Measurements from ENCODE around the gene PON1.

Gene PON1

GRCh38 chr7:95327356-95327755, 3.0 kb upstream of the PON1 start:
- no peak for DNase-seq (ENCODE audit: low spot score)
- TF ChIP-seq CTCF (IDR thresholded peaks at IDR 0.05; ENCODE audit: extremely low read depth, missing control alignments): no peak

- no peak for DNase-seq (ENCODE audit: low spot score)
- TF ChIP-seq CTCF (IDR thresholded peaks at IDR 0.05; ENCODE audit: extremely low read depth, missing control alignments): no peak
These were observed 762 bp downstream of the PON1 start for GRCh38 chr7:95323410-95324129.

- DNase-seq (ENCODE audit: low spot score): no peak
These were observed 1.5 kb downstream of the PON1 start for GRCh38 chr7:95322854-95323253.

GRCh38 chr7:95322396-95322795, 1.9 kb downstream of the PON1 start:
- no peak for TF ChIP-seq CTCF (IDR thresholded peaks at IDR 0.05; ENCODE audit: extremely low read depth, missing control alignments)
- DNase-seq (ENCODE audit: low spot score): no peak

More at GRCh38 chr7:95322854-95323253, 1.5 kb downstream of the PON1 start:
- no peak for TF ChIP-seq CTCF (IDR thresholded peaks at IDR 0.05; ENCODE audit: extremely low read depth, missing control alignments)

- no peak for DNase-seq (ENCODE audit: low spot score)
- no peak for TF ChIP-seq CTCF (IDR thresholded peaks at IDR 0.05; ENCODE audit: extremely low read depth, missing control alignments)
These were observed 2.6 kb downstream of the PON1 start for GRCh38 chr7:95321720-95322119.

- DNase-seq (ENCODE audit: low spot score): no peak
- TF ChIP-seq CTCF (IDR thresholded peaks at IDR 0.05; ENCODE audit: extremely low read depth, missing control alignments): no peak
These were observed 3.7 kb downstream of the PON1 start for GRCh38 chr7:95320651-95321050.

- DNase-seq (ENCODE audit: low spot score): no peak
- TF ChIP-seq CTCF (IDR thresholded peaks at IDR 0.05; ENCODE audit: extremely low read depth, missing control alignments): no peak
These were observed 4.8 kb downstream of the PON1 start for GRCh38 chr7:95319570-95319969.

Data from GM20000 (cell line).